Measurements from ENCODE around the gene RHEX. TPM values are rescaled to one million over a fixed set of nuclear protein-coding genes. Genes with fewer than 3 reads are reported as not detected.

Gene RHEX
- total and polyA plus RNA-seq, 2 of the 13 experiments (the other 11 are each of a cell fraction or from before 2014, with no cell fraction given) = 1.4 to 2.7 TPM

GRCh38 chr1:206065547-206066145, 12.7 kb downstream of the RHEX start (continued):
- TF ChIP-seq SNAPC5 (CRISPR knock-in tag; IDR thresholded peaks at IDR 0.05; ENCODE audit: borderline replicate concordance) = no peak
- TF ChIP-seq RELA (CRISPR knock-in tag; IDR thresholded peaks at IDR 0.05) = no peak
- TF ChIP-seq KLF6 (CRISPR knock-in tag; IDR thresholded peaks at IDR 0.05) = no peak
- no peak for TF ChIP-seq ATF3 (CRISPR knock-in tag; IDR thresholded peaks at IDR 0.05)
- TF ChIP-seq JARID2 (CRISPR knock-in tag; IDR thresholded peaks at IDR 0.05; ENCODE audit: insufficient replicate concordance) = no peak
- TF ChIP-seq ZFX (CRISPR knock-in tag; IDR thresholded peaks at IDR 0.05; ENCODE audit: low read depth) = no peak
- TF ChIP-seq CENPT (CRISPR knock-in tag; IDR thresholded peaks at IDR 0.05; ENCODE audit: low read depth) = no peak
- no peak for TF ChIP-seq ZNF354B (CRISPR knock-in tag; IDR thresholded peaks at IDR 0.05)
- no peak for TF ChIP-seq PITX1 (CRISPR knock-in tag; IDR thresholded peaks at IDR 0.05)
- no peak for TF ChIP-seq DBP (CRISPR knock-in tag; IDR thresholded peaks at IDR 0.05; ENCODE audit: not compliant biosample characterization)
- no peak for TF ChIP-seq NCOA1 (CRISPR knock-in tag; IDR thresholded peaks at IDR 0.05)

- 96% methylated on average over 5 of the region's 6 CpGs for WGBS (ENCODE audit: low lambda C conversion rate)
- ChIA-PET POLR2A (interaction anchor here (1.2 kb wide), 1 partner anchor 11 kb away, joined by 3 read pairs; no protein-coding TSS in a partner anchor), CTCF (ENCODE audit: low intra/inter-chr PET ratio, low total read pairs) (no interaction called here)
- FAIRE-seq = no peak
- H4K20me1 ChIP-seq (ENCODE audit: insufficient read depth, low read length) = no peaks in the 10 kb centered on the region
- BruUV-seq (replicated peaks) = no TSS peak
- intact Hi-C loops (cut with micrococcal nuclease; ENCODE audit: unreplicated experiment) (no loop called here), in situ Hi-C loops (cut with HindIII; ENCODE audit: extremely low pct_ligation_motif_present, low pct_unique_long_range_greater_than_20kb) (no loop called here)
- no peak overlapping the region for H3K27ac ChIP-seq (ENCODE audit: extremely low read length, insufficient read depth, low read length)
- no peak overlapping the region for H3K4me2 ChIP-seq (ENCODE audit: low read depth, low read length)
- no peak overlapping the region for H2AFZ ChIP-seq (ENCODE audit: low read length)
- no peaks in the 10 kb centered on the region for H3K27me3 ChIP-seq (ENCODE audit: control insufficient read depth in 1 of 2, insufficient read depth in 2 of 2, low read length in 2 of 2)
- H3K79me2 ChIP-seq (ENCODE audit: insufficient read depth, low read length) = no peaks in the 10 kb centered on the region
- TF ChIP-seq SMYD3 (CRISPR knock-in tag; IDR thresholded peaks at IDR 0.05) (no peak), RBM22 (optimal IDR thresholded peaks at IDR 0.05; ENCODE audit: low read length) (peak; percentile 29)
- no peak for ATAC-seq
- H3K9me3 ChIP-seq (ENCODE audit: low read length) = no peaks in the 10 kb centered on the region
- no peaks in the 10 kb centered on the region for H3K4me1 ChIP-seq (ENCODE audit: insufficient read depth, low read length)
- no peak overlapping the region for H3K9ac ChIP-seq (ENCODE audit: insufficient read depth, low read depth, low read length)
- no peak overlapping the region for H3K4me3 ChIP-seq (replicated peaks in 1 of 3; ENCODE audit: insufficient read depth in 1 of 3, low read depth in 2 of 3, low read length in 3 of 3)
- DNase-seq (ENCODE audit: low spot score) = no peak
- H3K36me3 ChIP-seq (replicated peaks in 1 of 2; ENCODE audit: control insufficient read depth in 1 of 2, insufficient read depth in 2 of 2, low read length in 2 of 2) = peaks cover 2 to 9% of the 10 kb centered on the region in 2 experiments; a peak in 3 of 5 replicates
Measured at GRCh38 chr1:206066479-206067171, 13.7 kb downstream of the RHEX start.

Data from HepG2 (cell line).